K562 (cell line): ENCODE results near the gene RAMACL.

Experiments used
- MAFK ChIP-seq: IDR thresholded peaks from 2 replicates; pipeline ENCODE4 v1.6.1; 2011; ENCODE audit warnings: low read length, improper control_type of control experiment
- NFIC ChIP-seq: fragments of 450-650 bp; IDR thresholded peaks from 2 replicates; pipeline ENCODE4 v1.6.1; 2017; ENCODE audit warnings: mild to moderate bottlenecking, inconsistent platforms
- NRF1 ChIP-seq, 2 experiments: fragments of 450-650 bp; IDR thresholded peaks in 1 of 2; conservative IDR thresholded peaks in 1 of 2; 2 replicates each; pipeline ENCODE4 v1.6.1; 2014; ENCODE audit warnings: mild to moderate bottlenecking in 2 of 2
- POLR2A ChIP-seq: fragments of 450-650 bp; conservative IDR thresholded peaks from 2 replicates; pipeline ENCODE4 v1.6.1; 2016
- XRCC4 ChIP-seq: IDR thresholded peaks from one replicate; pipeline ENCODE4 v1.6.1; 2011; ENCODE audit not compliant: insufficient read depth, insufficient read length; ENCODE audit errors: extremely low read depth
- ZNF175 ChIP-seq: fragments of 200-800 bp; sonication (Bioruptor generic); IDR thresholded peaks from 2 replicates; pipeline ENCODE4 v1.6.1; 2016; ENCODE audit warnings: low read depth, mild to moderate bottlenecking, missing genetic modification characterization, missing compliant biosample characterization
- ZNF253 ChIP-seq: fragments of 250-450 bp; sonication (Bioruptor Pico); conservative IDR thresholded peaks from 2 replicates; pipeline ENCODE4 v1.6.1; 2021; ENCODE audit warnings: mild to moderate bottlenecking
- TF ChIP-seq, protein P1 (sequence below), 2 experiments: IDR thresholded peaks; 2 replicates each; pipeline ENCODE4 v1.6.1; 2011; ENCODE audit warnings: borderline replicate concordance in 1 of 2, control low read depth in 1 of 2, low read depth in 1 of 2, low read length in 1 of 2, mild to moderate bottlenecking in 1 of 2, mixed read lengths in 1 of 2, moderate library complexity in 1 of 2; ENCODE audit not compliant: insufficient read depth in 1 of 2, insufficient read length in 1 of 2, poor library complexity in 1 of 2, severe bottlenecking in 1 of 2; ENCODE audit errors: extremely low read depth in 1 of 2

GRCh38 chr6:166542580-166542912 is 43.9 kb downstream of the RAMACL start:
- TF ChIP-seq, protein P1, sequence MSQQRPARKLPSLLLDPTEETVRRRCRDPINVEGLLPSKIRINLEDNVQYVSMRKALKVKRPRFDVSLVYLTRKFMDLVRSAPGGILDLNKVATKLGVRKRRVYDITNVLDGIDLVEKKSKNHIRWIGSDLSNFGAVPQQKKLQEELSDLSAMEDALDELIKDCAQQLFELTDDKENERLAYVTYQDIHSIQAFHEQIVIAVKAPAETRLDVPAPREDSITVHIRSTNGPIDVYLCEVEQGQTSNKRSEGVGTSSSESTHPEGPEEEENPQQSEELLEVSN (IDR thresholded peaks at IDR 0.05; ENCODE audit: borderline replicate concordance in 1 of 2, extremely low read depth in 1 of 2, insufficient read depth in 1 of 2, insufficient read length in 1 of 2, low read depth in 1 of 2, low read length in 1 of 2, poor library complexity in 1 of 2, severe bottlenecking in 1 of 2) = no peak
- TF ChIP-seq ZNF253 (CRISPR knock-in tag) (no peak), ZNF175 (CRISPR knock-in tag) (no peak), XRCC4 (no peak), MAFK (no peak), NFIC (no peak), NRF1 (conservative IDR thresholded peaks at IDR 0.05 in 1 of 2, IDR thresholded peaks at IDR 0.05 in 1 of 2) (no peak), POLR2A (no peak)
